ENCODE results near the gene LYZL2. TPM values are rescaled to one million over a fixed set of nuclear protein-coding genes. Genes with fewer than 3 reads are reported as not detected.
A peak's percentile ranks its signal among the peaks of the same experiment; 100 is the strongest.

Gene LYZL2
- total RNA-seq, 1 experiment from 2014 or later = not detected

DNA sequence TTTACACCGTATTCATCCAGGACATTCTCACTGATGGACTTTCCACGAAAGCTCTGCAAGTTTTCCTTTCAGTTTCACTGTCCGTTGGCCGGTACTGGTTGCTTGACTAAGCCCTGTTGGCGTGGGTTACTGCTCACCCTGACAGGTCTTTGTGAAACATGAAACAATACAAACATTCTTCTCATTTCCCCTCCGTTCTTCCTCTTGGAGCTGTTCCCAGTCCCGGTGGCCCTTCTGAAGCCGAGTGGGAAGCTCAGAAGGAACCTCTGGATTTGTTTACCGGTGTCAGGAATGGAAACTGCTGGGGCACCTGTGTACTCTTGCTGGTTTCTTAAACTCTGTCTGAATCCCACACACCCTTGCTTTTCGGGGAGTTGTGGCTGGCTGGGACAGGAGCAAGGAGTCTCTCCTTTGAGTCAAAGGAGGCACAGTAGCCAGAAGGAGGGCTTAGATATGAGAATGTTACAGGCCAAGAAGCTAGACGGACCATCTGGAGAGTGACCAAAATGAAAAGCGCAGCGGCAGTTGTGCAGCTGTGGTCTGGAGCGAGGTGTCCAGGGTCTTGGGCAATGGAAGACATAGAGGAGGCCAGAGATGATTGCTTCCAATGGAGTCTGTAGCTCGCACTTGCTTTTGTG, 45.7 kb downstream of the LYZL2 start:
- Mint-ChIP-seq H3K36me3 (ENCODE audit: insufficient read depth, unreplicated experiment) (no peaks in the 10 kb centered on the region), H3K27ac (ENCODE audit: unreplicated experiment) (peak overlapping the region; percentile 51), H3K9me3 (ENCODE audit: low read depth, unreplicated experiment) (no peaks in the 10 kb centered on the region), H3K4me3 (ENCODE audit: low read depth, unreplicated experiment) (peak overlapping the region; percentile 51), H3K27me3 (ENCODE audit: unreplicated experiment) (no peaks in the 10 kb centered on the region), H3K4me1 (ENCODE audit: low read depth, unreplicated experiment) (peaks cover 37% of the 10 kb centered on the region)
- TF ChIP-seq, protein P1, sequence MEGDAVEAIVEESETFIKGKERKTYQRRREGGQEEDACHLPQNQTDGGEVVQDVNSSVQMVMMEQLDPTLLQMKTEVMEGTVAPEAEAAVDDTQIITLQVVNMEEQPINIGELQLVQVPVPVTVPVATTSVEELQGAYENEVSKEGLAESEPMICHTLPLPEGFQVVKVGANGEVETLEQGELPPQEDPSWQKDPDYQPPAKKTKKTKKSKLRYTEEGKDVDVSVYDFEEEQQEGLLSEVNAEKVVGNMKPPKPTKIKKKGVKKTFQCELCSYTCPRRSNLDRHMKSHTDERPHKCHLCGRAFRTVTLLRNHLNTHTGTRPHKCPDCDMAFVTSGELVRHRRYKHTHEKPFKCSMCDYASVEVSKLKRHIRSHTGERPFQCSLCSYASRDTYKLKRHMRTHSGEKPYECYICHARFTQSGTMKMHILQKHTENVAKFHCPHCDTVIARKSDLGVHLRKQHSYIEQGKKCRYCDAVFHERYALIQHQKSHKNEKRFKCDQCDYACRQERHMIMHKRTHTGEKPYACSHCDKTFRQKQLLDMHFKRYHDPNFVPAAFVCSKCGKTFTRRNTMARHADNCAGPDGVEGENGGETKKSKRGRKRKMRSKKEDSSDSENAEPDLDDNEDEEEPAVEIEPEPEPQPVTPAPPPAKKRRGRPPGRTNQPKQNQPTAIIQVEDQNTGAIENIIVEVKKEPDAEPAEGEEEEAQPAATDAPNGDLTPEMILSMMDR (IDR thresholded peaks at IDR 0.05; ENCODE audit: unreplicated experiment) = no peak
- DNase-seq = peak; percentile 81
- no TSS peak for BruUV-seq (replicated peaks)
- CTCF ChIA-PET = interaction anchor here (0.6 to 1.3 kb wide), 5 partner anchors 56 to 718 kb away, joined by 3 to 8 read pairs (median 4); no protein-coding TSS in a partner anchor
- intact Hi-C loops (cut with micrococcal nuclease; ENCODE audit: unreplicated experiment) = no loop called here

DNA sequence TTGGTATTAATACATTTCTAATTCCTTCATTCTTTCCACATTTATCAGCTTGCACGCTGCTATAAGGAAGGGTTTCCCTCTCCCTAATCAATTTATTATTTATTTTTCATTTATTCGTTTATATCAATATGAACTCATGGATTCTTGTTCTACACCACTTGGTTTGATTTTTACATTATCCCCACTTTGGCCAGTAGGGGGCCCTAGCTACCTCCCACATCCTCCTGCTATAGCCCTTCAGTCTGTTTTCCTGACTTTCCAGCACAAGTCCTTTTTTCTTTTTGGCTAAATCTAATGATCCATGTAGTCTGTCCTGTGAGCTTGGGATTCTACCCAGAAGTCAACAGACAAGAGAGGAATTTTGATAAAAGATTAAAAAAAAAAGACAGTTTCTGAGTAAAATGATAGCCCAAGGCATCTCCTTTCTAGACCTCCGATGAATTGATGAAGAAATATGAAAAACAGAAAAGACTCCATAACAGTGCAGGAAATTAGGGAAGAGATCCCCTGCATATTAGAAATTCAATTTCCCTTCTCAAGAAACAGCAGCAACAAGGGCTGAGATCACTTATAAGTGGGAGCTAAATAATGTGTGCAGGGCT, 47.7 kb downstream of the LYZL2 start:
- CTCF ChIA-PET = interaction anchor here (0.6 to 2.0 kb wide), 8 partner anchors 9 to 197 kb away, joined by 3 to 10 read pairs (median 4); no protein-coding TSS in a partner anchor
- peak; percentile 68 for DNase-seq
- no TSS peak for BruUV-seq (replicated peaks)
- TF ChIP-seq, protein P1 (IDR thresholded peaks at IDR 0.05; ENCODE audit: unreplicated experiment) = peak; percentile 55
- peaks cover 38% of the 10 kb centered on the region for H3K4me1 Mint-ChIP-seq (ENCODE audit: low read depth, unreplicated experiment)
- no peaks in the 10 kb centered on the region for H3K36me3 Mint-ChIP-seq (ENCODE audit: insufficient read depth, unreplicated experiment)
- peak overlapping the region; percentile 75 for H3K27ac Mint-ChIP-seq (ENCODE audit: unreplicated experiment)
- no peaks in the 10 kb centered on the region for H3K9me3 Mint-ChIP-seq (ENCODE audit: low read depth, unreplicated experiment)
- no peaks in the 10 kb centered on the region for H3K27me3 Mint-ChIP-seq (ENCODE audit: unreplicated experiment)
- no peak overlapping the region for H3K4me3 Mint-ChIP-seq (ENCODE audit: low read depth, unreplicated experiment)
- intact Hi-C loops (cut with micrococcal nuclease; ENCODE audit: unreplicated experiment) = no loop called here

DNA sequence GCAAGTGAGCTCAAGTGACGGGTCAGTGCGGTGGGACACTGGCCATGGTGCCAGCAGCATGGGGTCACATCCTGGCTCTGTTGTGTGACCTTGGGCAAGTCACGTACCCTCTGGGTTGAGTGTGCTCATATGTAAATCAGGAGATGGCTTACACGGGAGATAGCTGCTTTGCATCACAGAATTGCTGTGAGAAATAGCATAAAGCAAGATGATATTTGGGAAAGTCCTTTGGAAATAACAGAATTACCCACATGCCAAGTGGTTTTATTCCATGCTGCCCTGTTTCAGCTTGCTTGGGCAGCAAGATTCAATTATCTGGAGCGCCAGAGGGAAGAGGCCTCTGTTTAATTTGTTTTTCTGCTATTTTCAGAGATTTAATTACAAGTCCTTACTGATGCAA, 48.9 kb downstream of the LYZL2 start:
- Mint-ChIP-seq H3K27ac (ENCODE audit: unreplicated experiment) (no peak overlapping the region), H3K36me3 (ENCODE audit: insufficient read depth, unreplicated experiment) (no peaks in the 10 kb centered on the region), H3K27me3 (ENCODE audit: unreplicated experiment) (no peaks in the 10 kb centered on the region), H3K4me1 (ENCODE audit: low read depth, unreplicated experiment) (peaks cover 38% of the 10 kb centered on the region), H3K4me3 (ENCODE audit: low read depth, unreplicated experiment) (no peak overlapping the region), H3K9me3 (ENCODE audit: low read depth, unreplicated experiment) (no peaks in the 10 kb centered on the region)
- CTCF ChIA-PET = interaction anchor here (2.0 kb wide), 1 partner anchor 11 kb away, joined by 10 read pairs; no protein-coding TSS in a partner anchor
- DNase-seq = no peak
- TF ChIP-seq, protein P1 (IDR thresholded peaks at IDR 0.05; ENCODE audit: unreplicated experiment) = no peak
- no TSS peak for BruUV-seq (replicated peaks)
- intact Hi-C loops (cut with micrococcal nuclease; ENCODE audit: unreplicated experiment) = no loop called here

DNA sequence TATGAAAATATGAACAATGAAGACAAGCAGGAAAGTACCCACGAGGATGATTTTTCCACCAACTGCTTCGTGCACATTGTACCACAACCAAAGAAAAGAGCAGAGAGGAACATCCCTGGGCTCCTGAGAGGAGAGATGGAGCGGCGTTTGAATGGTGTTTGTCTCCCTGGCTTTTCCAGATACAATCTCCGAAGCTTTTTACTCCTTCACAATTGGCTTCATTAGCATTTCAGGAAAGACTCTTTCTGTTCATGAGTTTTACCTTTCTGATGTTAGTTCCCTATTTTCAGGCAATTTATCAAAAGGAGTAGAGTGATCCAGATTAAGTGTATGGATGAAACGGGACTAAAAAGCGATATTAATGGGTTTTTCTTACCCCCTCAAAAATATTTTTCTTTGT, 49.3 kb downstream of the LYZL2 start:
- no TSS peak for BruUV-seq (replicated peaks)
- DNase-seq = no peak
- intact Hi-C loops (cut with micrococcal nuclease; ENCODE audit: unreplicated experiment) = no loop called here
- H3K27ac Mint-ChIP-seq (ENCODE audit: unreplicated experiment) = no peak overlapping the region
- no peaks in the 10 kb centered on the region for H3K9me3 Mint-ChIP-seq (ENCODE audit: low read depth, unreplicated experiment)
- peaks cover 38% of the 10 kb centered on the region for H3K4me1 Mint-ChIP-seq (ENCODE audit: low read depth, unreplicated experiment)
- CTCF ChIA-PET = interaction anchor here (2.0 kb wide), 1 partner anchor 11 kb away, joined by 10 read pairs; no protein-coding TSS in a partner anchor
- H3K36me3 Mint-ChIP-seq (ENCODE audit: insufficient read depth, unreplicated experiment) = no peaks in the 10 kb centered on the region
- H3K27me3 Mint-ChIP-seq (ENCODE audit: unreplicated experiment) = no peaks in the 10 kb centered on the region
- no peak overlapping the region for H3K4me3 Mint-ChIP-seq (ENCODE audit: low read depth, unreplicated experiment)
- TF ChIP-seq, protein P1 (IDR thresholded peaks at IDR 0.05; ENCODE audit: unreplicated experiment) = no peak

All from Calu3 (cell line).